Cardiac fibroblast (primary cell): Measurements from ENCODE around the gene HRK.

Experiments used
- DNase-seq, 2 donors: peaks; one replicate each; pipeline versions ENCODE4 v3.0.0 to v3.0.0-alpha.2; 2010; ENCODE audit warnings: low read depth in 2 of 2
- H3K4me3 ChIP-seq, 2 donors: replicated peaks in 1 of 2; 1 replicate in 1 of 2; 2 replicates in 1 of 2; pipeline ENCODE4 v1.5.1; 2011; ENCODE audit warnings: low read depth in 2 of 2, low read length in 2 of 2, mild to moderate bottlenecking in 2 of 2, moderate library complexity in 1 of 2
- TF ChIP-seq, protein P1 (sequence below): IDR thresholded peaks from one replicate; pipeline ENCODE4 v1.5.1; 2011; ENCODE audit warnings: low read depth, mild to moderate bottlenecking, low read length, inconsistent platforms

HRK gene

DNA sequence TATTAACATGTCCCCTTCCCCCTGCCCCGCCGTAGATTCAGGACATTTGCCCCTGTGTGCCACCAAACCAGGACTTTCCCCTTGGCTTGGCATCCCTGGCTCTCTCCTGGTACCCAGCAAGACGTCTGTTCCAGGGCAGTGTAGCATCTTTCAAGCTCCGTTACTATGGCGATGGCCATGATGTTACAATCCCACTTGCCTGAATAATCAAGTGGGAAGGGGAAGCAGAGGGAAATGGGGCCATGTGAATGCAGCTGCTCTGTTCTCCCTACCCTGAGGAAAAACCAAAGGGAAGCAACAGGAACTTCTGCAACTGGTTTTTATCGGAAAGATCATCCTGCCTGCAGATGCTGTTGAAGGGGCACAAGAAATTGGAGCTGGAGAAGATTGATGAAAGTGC is 28.9 kb downstream of the HRK start:
- TF ChIP-seq, protein P1, sequence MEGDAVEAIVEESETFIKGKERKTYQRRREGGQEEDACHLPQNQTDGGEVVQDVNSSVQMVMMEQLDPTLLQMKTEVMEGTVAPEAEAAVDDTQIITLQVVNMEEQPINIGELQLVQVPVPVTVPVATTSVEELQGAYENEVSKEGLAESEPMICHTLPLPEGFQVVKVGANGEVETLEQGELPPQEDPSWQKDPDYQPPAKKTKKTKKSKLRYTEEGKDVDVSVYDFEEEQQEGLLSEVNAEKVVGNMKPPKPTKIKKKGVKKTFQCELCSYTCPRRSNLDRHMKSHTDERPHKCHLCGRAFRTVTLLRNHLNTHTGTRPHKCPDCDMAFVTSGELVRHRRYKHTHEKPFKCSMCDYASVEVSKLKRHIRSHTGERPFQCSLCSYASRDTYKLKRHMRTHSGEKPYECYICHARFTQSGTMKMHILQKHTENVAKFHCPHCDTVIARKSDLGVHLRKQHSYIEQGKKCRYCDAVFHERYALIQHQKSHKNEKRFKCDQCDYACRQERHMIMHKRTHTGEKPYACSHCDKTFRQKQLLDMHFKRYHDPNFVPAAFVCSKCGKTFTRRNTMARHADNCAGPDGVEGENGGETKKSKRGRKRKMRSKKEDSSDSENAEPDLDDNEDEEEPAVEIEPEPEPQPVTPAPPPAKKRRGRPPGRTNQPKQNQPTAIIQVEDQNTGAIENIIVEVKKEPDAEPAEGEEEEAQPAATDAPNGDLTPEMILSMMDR: no peak
- no peak for DNase-seq
- H3K4me3 ChIP-seq: no peak overlapping the region

DNA sequence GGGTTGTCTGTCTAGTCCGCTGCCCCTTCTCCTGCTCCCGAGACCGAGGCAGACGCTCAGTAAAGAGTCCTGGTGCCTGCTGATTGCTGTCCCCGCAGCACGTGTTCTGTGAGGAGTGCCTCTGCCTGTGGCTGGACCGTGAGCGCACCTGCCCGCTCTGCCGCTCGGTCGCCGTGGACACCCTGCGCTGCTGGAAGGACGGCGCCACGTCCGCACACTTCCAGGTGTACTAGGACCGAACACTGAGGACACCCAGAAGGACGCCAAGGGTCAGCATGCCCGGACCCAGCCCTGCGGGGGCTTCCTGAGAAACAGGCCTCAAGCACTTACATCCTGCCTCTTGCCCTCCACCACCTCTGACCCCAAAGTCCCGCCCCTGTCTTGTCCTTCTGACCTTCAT is 32.0 kb downstream of the HRK start:
- DNase-seq: no peak
- H3K4me3 ChIP-seq: no peak overlapping the region
- TF ChIP-seq, protein P1: no peak

DNA sequence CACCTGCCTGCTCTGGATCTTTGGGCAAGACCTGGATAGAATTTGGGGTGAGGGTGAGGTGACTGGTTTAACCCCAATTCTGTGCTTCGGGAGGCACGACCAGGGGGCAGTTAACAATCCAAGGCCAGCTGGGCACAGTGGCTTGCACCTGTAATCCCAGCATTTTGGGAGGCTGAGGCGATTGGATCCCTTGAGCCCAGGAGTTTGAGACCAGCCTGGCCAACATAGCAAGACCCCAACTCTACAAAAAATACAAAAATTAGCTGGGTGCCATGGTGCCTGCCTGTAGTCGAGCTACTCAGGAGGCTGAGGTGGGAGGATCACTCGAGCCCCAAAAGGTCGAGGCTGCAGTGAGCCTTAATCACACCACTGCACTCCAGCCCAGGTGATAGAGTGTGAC is 38.2 kb downstream of the HRK start:
- H3K4me3 ChIP-seq: no peak overlapping the region
- no peak for DNase-seq
- TF ChIP-seq, protein P1: no peak

DNA sequence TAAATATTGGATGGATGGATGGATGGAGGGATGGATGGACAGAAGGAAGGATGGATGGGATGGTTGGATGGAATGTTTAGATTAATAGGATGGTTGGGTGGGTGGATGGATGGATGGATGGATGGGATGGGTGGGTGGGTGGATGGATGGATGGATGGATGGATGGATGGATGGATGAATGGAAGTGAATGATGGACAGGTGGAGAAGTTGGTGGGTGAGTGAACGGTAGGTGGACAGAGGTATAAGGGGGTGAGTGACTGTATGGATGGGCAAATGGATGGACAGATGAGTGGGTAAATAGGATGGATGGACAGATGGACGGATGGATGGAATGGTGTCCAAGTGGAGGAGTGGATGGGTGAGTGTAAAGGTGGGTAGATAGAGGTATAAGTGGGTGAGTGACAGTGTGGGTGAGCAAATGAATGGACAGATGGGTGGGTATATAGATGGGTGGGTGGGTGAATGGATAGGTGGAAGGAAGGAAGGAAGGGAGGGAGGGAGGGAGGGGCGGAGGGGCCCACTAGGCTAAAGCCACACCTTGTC is 41.9 kb downstream of the HRK start:
- no peak for DNase-seq
- H3K4me3 ChIP-seq: no peak overlapping the region
- TF ChIP-seq, protein P1: no peak

DNA sequence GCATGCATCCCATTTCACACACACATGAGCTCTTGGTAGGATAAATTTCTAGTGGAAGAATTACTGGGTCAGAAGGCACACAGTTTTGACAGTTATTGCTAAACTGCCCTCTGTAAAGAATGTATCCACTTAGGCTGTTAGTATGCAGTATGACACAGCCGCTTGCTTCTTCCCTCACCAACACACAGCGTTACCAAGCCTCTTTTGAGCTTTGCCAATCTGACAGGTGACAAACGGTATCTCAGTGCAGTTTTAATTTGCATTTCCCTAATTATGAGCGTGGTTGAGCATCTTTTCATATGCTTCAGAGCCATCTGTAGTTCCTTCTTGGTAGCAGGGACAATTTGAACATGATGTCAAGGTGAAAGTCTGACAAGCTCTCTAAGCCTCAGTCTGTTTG is 42.9 kb downstream of the HRK start:
- TF ChIP-seq, protein P1: no peak
- H3K4me3 ChIP-seq: no peak overlapping the region
- no peak for DNase-seq

DNA sequence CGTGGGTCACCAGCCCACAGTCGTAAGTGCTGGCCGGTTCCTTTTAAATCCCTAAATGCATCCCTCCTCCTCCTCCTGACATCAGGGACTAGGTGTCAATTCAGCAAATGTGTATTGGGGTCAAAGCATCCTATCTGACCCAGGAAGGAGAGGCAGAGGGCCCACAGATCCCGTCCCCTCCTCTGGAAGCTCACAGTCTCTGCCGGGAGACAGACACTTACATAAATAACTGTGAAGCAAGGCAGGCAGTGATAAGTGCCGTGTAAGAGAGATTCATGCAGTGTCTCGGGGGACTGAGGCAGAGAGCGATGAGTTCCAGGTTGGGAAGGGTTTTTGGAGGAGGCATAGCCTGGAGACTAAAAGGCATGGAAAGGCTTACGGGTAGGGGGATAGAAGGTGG is 44.1 kb downstream of the HRK start:
- no peak for DNase-seq
- no peak overlapping the region for H3K4me3 ChIP-seq
- TF ChIP-seq, protein P1: no peak

DNA sequence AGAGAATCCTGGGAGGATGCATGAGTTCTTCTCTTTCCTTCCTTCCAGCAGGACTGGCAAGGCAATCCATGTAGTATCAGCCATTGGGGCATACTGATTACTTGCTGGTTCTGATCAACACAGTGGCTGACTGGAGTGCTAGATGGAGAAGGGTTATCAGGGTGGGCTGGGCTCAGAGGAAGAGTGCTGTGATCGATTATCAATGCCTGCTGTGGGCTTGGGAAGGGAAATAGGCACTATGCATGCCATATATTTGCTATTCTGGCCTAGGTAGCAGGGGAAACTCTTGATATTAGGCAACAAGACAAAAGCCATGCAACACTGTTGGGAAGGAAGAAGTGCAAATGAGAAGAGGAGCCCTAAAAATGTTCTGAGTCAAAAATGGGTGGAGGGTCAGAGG is 45.8 kb downstream of the HRK start:
- H3K4me3 ChIP-seq: no peak overlapping the region
- TF ChIP-seq, protein P1: no peak
- DNase-seq: no peak
